ELF-1 (cell line): Measurements from ENCODE around the gene COBL.

ENCODE experiments used
- DNase-seq: peaks from one replicate; pipeline ENCODE4 v3.0.0-alpha.2; 2016; ENCODE audit warnings: low read depth, low spot score

The COBL gene

GRCh38 chr7:51055039-51055840 is 261.4 kb downstream of the COBL start:
- DNase-seq: no peak

- no peak for DNase-seq
Observed at GRCh38 chr7:51054231-51054630, 262.4 kb downstream of the COBL start.

DNA sequence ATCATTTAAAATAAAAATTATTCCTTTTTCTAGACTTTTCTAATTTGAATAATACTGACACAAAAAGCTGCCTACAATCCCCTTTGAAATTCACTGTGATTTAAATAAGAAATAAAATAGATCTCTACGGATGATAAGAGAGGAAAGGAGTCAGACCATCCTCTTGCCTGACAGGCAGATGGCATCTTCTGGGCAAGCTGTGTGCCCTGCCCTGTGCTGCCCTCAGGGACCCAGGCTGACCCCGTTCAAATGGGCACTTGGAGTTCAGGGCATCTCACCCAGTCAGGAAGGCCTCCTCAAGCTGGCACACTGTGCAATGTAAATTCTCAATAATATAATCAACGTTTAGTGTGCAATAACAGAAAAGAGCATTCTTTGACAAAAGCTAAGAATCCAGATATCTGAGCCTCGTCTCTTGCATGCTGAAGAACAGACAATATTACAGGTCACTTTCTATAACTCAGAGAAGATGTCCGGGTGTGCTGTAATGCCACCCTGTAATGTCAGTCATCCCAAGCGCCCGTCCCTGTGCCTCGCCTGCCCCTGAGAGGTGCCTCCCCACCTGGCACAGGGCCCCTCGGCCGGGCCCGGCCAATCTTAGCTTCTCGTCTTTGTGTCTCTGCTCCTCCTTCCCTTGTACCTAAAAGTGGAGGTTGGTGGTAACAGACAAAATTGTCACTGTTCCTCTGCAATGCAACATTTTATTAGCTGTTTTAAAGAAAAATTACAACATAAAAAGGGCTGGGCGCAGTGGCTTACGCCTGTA is 263.3 kb downstream of the COBL start:
- DNase-seq: no peak

DNA sequence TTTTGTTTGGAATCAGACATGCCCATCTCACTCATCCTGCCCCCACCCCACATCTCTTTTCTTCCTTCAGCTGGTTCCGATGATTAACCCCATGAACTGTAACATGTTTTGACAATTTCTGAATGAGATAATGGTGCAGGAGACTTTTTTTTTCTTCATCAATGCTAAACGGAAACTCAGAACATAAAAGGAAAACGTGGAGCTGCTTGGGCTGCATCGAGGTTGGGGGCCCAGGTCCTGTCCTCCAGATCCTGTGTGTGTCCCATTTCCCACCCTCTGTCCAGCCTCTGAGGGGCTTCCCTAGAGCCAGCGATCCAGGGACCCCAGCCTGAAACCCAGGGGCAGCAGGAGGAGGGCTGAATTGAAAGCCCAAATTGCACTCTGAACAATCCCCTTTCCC is 270.1 kb downstream of the COBL start:
- no peak for DNase-seq

DNA sequence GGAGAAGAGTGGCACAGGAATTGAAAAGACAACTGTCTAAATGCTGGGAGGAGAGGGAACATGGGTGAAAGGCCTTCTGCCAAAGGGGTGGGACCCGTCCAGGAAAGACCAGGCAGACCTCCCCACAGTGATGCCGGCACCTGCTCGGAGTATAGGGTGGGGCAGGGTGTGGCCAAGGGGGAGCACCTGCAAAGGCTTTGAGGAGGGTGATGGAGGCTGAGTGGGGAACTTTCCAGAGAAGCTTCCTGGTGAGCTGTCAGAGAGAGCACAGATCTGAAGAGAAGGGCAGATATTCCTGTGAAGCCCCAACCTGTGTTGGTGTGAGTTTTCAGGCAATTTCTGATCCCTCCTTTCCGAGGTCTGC is 270.5 kb downstream of the COBL start:
- no peak for DNase-seq

GRCh38 chr7:51045319-51046102 is 271.1 kb downstream of the COBL start:
- no peak for DNase-seq

- no peak for DNase-seq
Observed at GRCh38 chr7:51043461-51043860, 273.1 kb downstream of the COBL start.

DNA sequence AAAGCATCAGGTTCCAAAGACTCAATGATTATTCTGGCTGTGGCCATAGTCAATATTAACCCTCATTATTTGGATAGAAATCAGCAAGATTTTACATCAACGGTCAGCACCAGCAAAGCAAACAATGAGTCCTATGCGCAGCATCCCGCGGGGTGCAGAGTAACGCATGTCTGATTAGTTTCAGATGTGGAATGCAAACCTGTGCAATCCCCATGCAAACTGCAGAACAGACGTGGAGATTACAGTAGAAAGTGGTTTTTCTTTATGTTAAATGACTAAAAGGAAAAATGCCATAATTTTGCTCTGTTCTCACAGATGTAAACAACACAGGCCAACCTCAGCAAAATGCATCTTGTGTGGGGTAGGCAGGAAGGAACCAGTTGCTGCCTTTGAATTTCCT is 275.8 kb downstream of the COBL start:
- no peak for DNase-seq

DNA sequence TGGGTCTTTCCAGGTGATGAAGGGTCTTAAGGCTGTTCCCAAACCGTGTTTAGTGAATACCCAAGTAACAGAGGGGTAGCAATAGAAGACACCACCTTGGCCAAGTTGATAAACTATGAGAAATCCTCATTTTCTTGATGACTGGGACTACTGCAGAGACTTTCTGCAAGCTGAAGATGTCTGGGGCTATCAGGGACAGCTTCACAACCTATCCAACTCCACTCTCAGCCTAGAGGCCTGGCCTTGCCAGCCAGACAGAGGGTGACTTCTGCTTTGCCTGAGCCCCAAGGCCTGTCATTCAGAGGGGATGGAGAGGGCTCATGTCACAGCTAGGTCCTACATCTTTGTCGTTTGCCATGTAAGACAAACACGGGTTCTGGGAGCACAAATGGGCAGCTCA is 278.0 kb downstream of the COBL start:
- no peak for DNase-seq

GRCh38 chr7:51035716-51036115 is 280.9 kb downstream of the COBL start:
- no peak for DNase-seq

DNA sequence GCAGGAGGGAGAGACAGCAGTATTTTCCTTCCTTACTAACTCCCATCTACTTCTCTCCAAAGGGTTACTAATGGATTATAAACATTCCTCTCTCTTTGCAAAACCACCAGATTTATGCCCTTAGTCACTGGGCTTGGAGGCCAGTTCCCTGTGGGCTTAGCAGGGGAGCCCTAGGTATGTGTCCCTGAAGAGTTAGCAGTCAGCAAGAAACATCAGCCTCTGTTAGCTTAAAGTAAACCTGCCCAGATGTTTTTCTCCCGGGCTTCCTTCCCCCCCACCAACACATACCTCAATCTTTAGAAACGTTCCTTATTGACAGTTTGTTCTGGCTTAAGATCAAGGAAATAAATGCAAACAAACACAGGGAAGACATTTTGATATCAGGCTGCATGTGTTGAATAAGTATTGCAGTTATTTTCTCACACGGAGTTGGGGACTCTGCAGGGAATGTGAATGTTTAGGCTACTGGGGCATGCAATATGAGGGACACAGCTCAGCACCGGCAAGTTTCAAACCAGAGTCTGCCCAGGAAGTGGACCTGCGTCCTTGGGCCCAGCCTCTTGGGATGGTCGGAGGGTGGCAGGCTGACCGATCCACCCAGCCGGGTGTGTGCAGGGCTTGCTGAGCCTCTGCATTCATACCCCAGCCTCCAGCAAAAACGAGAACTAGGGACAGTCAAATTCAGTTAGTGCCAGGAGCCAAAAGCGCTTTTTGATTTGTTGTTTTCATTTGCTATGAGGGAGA is 281.9 kb downstream of the COBL start:
- peak; percentile 20 for DNase-seq

GRCh38 chr7:51033727-51034520 is 282.7 kb downstream of the COBL start:
- DNase-seq: peak; percentile 38

GRCh38 chr7:51031791-51032515 is 284.7 kb downstream of the COBL start:
- no peak for DNase-seq

DNA sequence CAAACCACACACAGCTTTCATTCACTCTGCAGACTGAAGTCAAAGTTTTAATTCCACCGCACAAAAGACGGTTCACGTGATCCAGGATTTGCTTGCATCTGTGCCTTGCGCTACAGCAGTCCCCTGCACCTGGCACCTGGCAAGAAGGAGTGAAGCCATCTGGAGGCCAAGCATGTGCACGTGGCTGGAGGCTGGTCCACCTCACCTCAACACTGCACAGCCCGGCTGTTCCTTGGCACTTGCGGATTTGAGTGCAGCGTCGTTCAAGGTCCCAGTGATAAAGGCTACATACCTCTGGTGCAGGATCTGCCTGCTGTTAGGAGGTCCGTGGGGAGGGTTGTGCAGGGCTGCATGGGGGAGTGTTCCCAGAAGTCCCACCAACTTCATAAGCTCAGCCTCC is 285.4 kb downstream of the COBL start:
- no peak for DNase-seq

DNA sequence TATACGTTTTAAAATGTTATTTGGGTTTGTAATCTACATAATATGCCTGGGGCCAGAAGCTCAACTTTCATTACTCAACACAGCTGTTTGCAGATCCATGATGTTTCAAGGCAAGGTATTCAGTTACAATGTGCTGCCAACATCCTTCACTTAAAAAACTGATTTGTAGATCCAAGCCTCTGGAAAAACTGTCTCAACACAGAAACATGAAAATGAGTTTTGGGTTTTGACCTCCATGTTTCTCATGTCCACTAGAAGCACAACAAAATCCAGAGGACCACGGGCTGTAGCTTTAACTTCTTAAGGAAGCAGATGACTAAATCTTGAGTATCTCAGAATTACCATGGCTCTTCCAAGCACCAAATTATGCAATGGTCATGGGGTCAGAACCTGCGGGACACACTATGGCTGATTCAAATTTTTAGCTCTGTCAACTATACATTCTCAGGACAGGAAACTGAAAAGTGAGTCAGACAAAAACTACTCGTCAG is 286.9 kb downstream of the COBL start:
- no peak for DNase-seq

- no peak for DNase-seq
Observed at GRCh38 chr7:51029131-51029530, 287.5 kb downstream of the COBL start.

- no peak for DNase-seq
Observed at GRCh38 chr7:51027935-51028830, 288.4 kb downstream of the COBL start.

GRCh38 chr7:51027106-51027934 is 289.3 kb downstream of the COBL start:
- no peak for DNase-seq
